Adrenal gland (tissue), 12 donors: Measurements from ENCODE around the gene CDKAL1. TPM values are rescaled to one million over a fixed set of nuclear protein-coding genes. Genes with fewer than 3 reads are reported as not detected.

Experiments
- DNase-seq, 7 donors: peaks; one replicate each; pipeline ENCODE4 v3.0.0-alpha.2; 2019 to 2020
- H3K27ac ChIP-seq, 5 donors: fragments of 200-600 bp; sonication (generic) in 4 of 5; 1 replicate in 3 of 5; 2 replicates in 2 of 5; pipeline versions ENCODE4 v1.5.1 to v1.8.0; 2016 to 2020; ENCODE audit warnings: mild to moderate bottlenecking in 1 of 5
- H3K27me3 ChIP-seq: fragments of 200-600 bp; 2 replicates; pipeline ENCODE4 v1.8.0; 2021
- H3K36me3 ChIP-seq, 2 donors: fragments of 200-600 bp; replicated peaks in 1 of 2; 1 replicate in 1 of 2; 2 replicates in 1 of 2; pipeline versions ENCODE4 v1.5.1 to v1.8.0; 2018 to 2022
- H3K4me1 ChIP-seq, 2 donors: fragments of 200-600 bp; replicated peaks in 1 of 2; 1 replicate in 1 of 2; 2 replicates in 1 of 2; pipeline versions ENCODE4 v1.5.1 to v1.8.0; 2018 to 2021
- H3K4me3 ChIP-seq, 4 donors: fragments of 200-600 bp; sonication (generic) in 3 of 4; one replicate each; pipeline ENCODE4 v1.5.1; 2016 to 2018
- H3K9me3 ChIP-seq, 3 donors: fragments of 200-600 bp; sonication (generic) in 1 of 3; replicated peaks in 1 of 3; 1 replicate in 2 of 3; 2 replicates in 1 of 3; pipeline versions ENCODE4 v1.5.1 to v1.8.0; 2016 to 2021
- CTCF ChIP-seq, 6 experiments: fragments of 450-650 bp in 4 of 6; fragments of 200-600 bp in 2 of 6; sonication (generic) in 1 of 6; IDR thresholded peaks; 1 replicate in 5 of 6; 2 replicates in 1 of 6; pipeline versions ENCODE4 v1.5.1 to v1.8.0; 2016 to 2021; ENCODE audit warnings: antibody characterized with exemption in 6 of 6, mild to moderate bottlenecking in 2 of 6, moderate library complexity in 1 of 6
- POLR2A ChIP-seq, 2 donors: fragments of 450-650 bp; IDR thresholded peaks; one replicate each; pipeline ENCODE4 v1.6.1; 2017; ENCODE audit warnings: antibody characterized with exemption in 2 of 2, mild to moderate bottlenecking in 2 of 2, moderate library complexity in 1 of 2
- WGBS, 4 donors: extraction: QIAGEN DNeasy Blood & Tissue Kit in 2 of 4; methylation state at CpG; one replicate each; pipeline versions ENCODE4 v1.1.5 to v1.1.7; 2013 to 2017; 5-methylcytosine and 5-hydroxymethylcytosine counted together
- intact Hi-C, 2 donors: fragments of 100-400 bp; cut with DNase I; formaldehyde crosslinking; loops; one replicate each; pipeline versions ENCODE4 v1.14.1 to v1.15.0; 2022 to 2023
- polyA plus RNA-seq, 3 donors: library from polyadenylated mRNA; stranded (reverse); fragments of 200-250 nt in 2 of 3; fragments of 350-450 nt in 1 of 3; fragmentation: Illumina TruSeq in 1 of 3; extraction: RNeasy Lipid Tissue Mini Kit (QIAGEN cat#74804) in 1 of 3; gene quantifications; one replicate each; pipeline ENCODE4 v1.2.3, GENCODE V29; 2013 to 2014
- total RNA-seq, 9 donors: library from RNA; depleted of rRNA in 4 of 9; stranded (reverse); fragments of >200 nt in 4 of 9; fragments of 120-200 nt in 1 of 9; fragmentation: NEBNext Ultra II Directional in 1 of 9; extraction: Animal tissue kit (Norgen Biotek cat#: 25700) in 1 of 9; gene quantifications; one replicate each; pipeline versions ENCODE4 v1.1.0 to v1.2.4, GENCODE V29; 2013 to 2023
- donor health status: healthy with polysubstance abuse.
- donor health status: Bipolar disorder and iron deficiency.
- donor health status: DM: yes; HTN: yes; CAD: no.
- donor health status: DM: no; HTN: no; CAD: no.
- donor health status: DM: no; HTN: no; CAD: no.
- donor health status: DM: yes; HTN: yes; CAD: no.

CDKAL1 gene
- total and polyA plus RNA-seq, 12 donors, result 3.9 to 21.1 (median 10.6) TPM

- H3K9me3 ChIP-seq, result no peaks in the 10 kb centered on the region
- H3K27ac ChIP-seq, result no peak overlapping the region
- 75 to 88% (median 81%) methylated on average over 2 of the region's 2 CpGs for WGBS, 4 donors
- intact Hi-C loops, result no loop called here
- H3K27me3 ChIP-seq, result no peaks in the 10 kb centered on the region
- no peak for DNase-seq
- H3K4me1 ChIP-seq, result no peaks in the 10 kb centered on the region
- no peak overlapping the region for H3K4me3 ChIP-seq
- TF ChIP-seq CTCF (IDR thresholded peaks at IDR 0.05), result no peak
- no peak for TF ChIP-seq POLR2A (IDR thresholded peaks at IDR 0.05)
- no peaks in the 10 kb centered on the region for H3K36me3 ChIP-seq
These were observed 20.1 kb downstream of the CDKAL1 start for GRCh38 chr6:20554326-20554725.

- no peak for DNase-seq
- WGBS, 4 donors, result 97 to 100% (median 100%) methylated on average over 1 of the region's 1 CpG
- no peaks in the 10 kb centered on the region for H3K9me3 ChIP-seq
- no peak overlapping the region for H3K4me3 ChIP-seq
- intact Hi-C loops, result no loop called here
- TF ChIP-seq CTCF (IDR thresholded peaks at IDR 0.05), result no peak
- no peak for TF ChIP-seq POLR2A (IDR thresholded peaks at IDR 0.05)
- H3K36me3 ChIP-seq, result no peaks in the 10 kb centered on the region
- no peaks in the 10 kb centered on the region for H3K4me1 ChIP-seq
- no peak overlapping the region for H3K27ac ChIP-seq
- no peaks in the 10 kb centered on the region for H3K27me3 ChIP-seq
These were observed 20.6 kb downstream of the CDKAL1 start for GRCh38 chr6:20554817-20555216.

- no peaks in the 10 kb centered on the region for H3K36me3 ChIP-seq
- no peaks in the 10 kb centered on the region for H3K9me3 ChIP-seq
- WGBS, 4 donors, result 63 to 76% (median 68%) methylated on average over 2 of the region's 2 CpGs
- no peak for TF ChIP-seq CTCF (IDR thresholded peaks at IDR 0.05)
- H3K4me3 ChIP-seq, result no peak overlapping the region
- no peak overlapping the region for H3K27ac ChIP-seq
- no peaks in the 10 kb centered on the region for H3K4me1 ChIP-seq
- no peaks in the 10 kb centered on the region for H3K27me3 ChIP-seq
- intact Hi-C loops, result loop anchor here in 1 of 2 donors (5.0 kb wide), 1 partner anchor 1027 kb away; no protein-coding TSS in a partner anchor
- no peak for DNase-seq
These were observed 25.8 kb downstream of the CDKAL1 start for GRCh38 chr6:20559924-20560551.

GRCh38 chr6:20563377-20563776, 29.1 kb downstream of the CDKAL1 start:
- intact Hi-C loops, result loop anchor here in 1 of 2 donors (5.0 kb wide), 1 partner anchor 1024 kb away; no protein-coding TSS in a partner anchor
- no peaks in the 10 kb centered on the region for H3K36me3 ChIP-seq
- no peaks in the 10 kb centered on the region for H3K9me3 ChIP-seq
- no peak overlapping the region for H3K4me3 ChIP-seq
- H3K4me1 ChIP-seq, result no peaks in the 10 kb centered on the region
- H3K27ac ChIP-seq, result no peak overlapping the region
- no peak for DNase-seq
- WGBS, 4 donors, result 91 to 96% (median 93%) methylated on average over 2 of the region's 2 CpGs
- no peaks in the 10 kb centered on the region for H3K27me3 ChIP-seq
- TF ChIP-seq CTCF (IDR thresholded peaks at IDR 0.05) (no peak), POLR2A (IDR thresholded peaks at IDR 0.05) (no peak)
